ENCODE results near the gene UBR4.

DNA sequence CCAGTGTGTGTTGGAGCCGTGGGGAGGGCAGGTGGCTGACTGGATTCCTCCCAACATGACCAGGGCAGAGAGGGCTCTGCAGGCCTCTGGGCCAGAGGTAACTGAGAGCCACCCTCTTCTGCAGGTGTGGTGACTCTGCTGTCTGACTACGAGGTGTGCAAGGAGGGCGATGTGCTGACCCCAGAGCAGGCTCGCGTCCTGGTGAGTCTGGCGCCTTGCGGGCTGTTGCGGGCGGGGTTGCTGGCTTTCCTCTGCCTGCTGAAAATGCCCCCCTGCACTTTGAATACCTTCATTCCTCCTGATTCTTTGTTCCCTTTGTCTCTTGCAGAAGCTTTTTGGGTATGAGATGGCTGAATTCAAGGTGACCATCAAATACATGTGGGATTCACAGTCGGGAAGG, 48.3 kb upstream of the UBR4 start:
- no peak for TF ChIP-seq RXRA (IDR thresholded peaks at IDR 0.05; ENCODE audit: insufficient read depth, low read depth, low read length)
- TF ChIP-seq CHD7 (IDR thresholded peaks at IDR 0.05; ENCODE audit: insufficient replicate concordance, low read length): no peak
- TF ChIP-seq POLR2AphosphoS5 (IDR thresholded peaks at IDR 0.05; ENCODE audit: low read depth, low read length): peak; percentile 39; the same call in 1 of the 2 replicates
- TF ChIP-seq SIN3A (conservative IDR thresholded peaks at IDR 0.05 in 1 of 2, IDR thresholded peaks at IDR 0.05 in 1 of 2; ENCODE audit: low read depth in 1 of 2, low read length in 2 of 2): no peak
